ENCODE data around the gene ARHGAP26.

The ARHGAP26 gene

GRCh38 chr5:143174714-143175398 lies 404.7 kb downstream of the ARHGAP26 start:
- no peak for TF ChIP-seq CTCF (IDR thresholded peaks at IDR 0.05; ENCODE audit: low read depth, low read length, missing control alignments)
- no peak for DNase-seq (ENCODE audit: extremely low read depth, low read depth)
- no peak overlapping the region for H3K4me3 ChIP-seq (replicated peaks; ENCODE audit: low read depth, low read length)

GRCh38 chr5:143176048-143176447 lies 405.9 kb downstream of the ARHGAP26 start:
- no peak for DNase-seq (ENCODE audit: extremely low read depth, low read depth)
- H3K4me3 ChIP-seq (replicated peaks; ENCODE audit: low read depth, low read length): no peak overlapping the region
- no peak for TF ChIP-seq CTCF (IDR thresholded peaks at IDR 0.05; ENCODE audit: low read depth, low read length, missing control alignments)

- no peak for TF ChIP-seq CTCF (IDR thresholded peaks at IDR 0.05; ENCODE audit: low read depth, low read length, missing control alignments)
- DNase-seq (ENCODE audit: extremely low read depth, low read depth): no peak
These were observed 407.2 kb downstream of the ARHGAP26 start for GRCh38 chr5:143177263-143177983.

GRCh38 chr5:143179126-143179740 lies 409.1 kb downstream of the ARHGAP26 start:
- H3K4me3 ChIP-seq (replicated peaks; ENCODE audit: low read depth, low read length): no peak overlapping the region
- TF ChIP-seq CTCF (IDR thresholded peaks at IDR 0.05; ENCODE audit: low read depth, low read length, missing control alignments): no peak
- DNase-seq (ENCODE audit: extremely low read depth, low read depth): no peak

More at GRCh38 chr5:143177263-143177983, 407.2 kb downstream of the ARHGAP26 start:
- H3K4me3 ChIP-seq (replicated peaks; ENCODE audit: low read depth, low read length): no peak overlapping the region

- DNase-seq (ENCODE audit: extremely low read depth, low read depth): no peak
- H3K4me3 ChIP-seq (replicated peaks; ENCODE audit: low read depth, low read length): no peak overlapping the region
- TF ChIP-seq CTCF (IDR thresholded peaks at IDR 0.05; ENCODE audit: low read depth, low read length, missing control alignments): no peak
These were observed 410.6 kb downstream of the ARHGAP26 start for GRCh38 chr5:143180751-143181150.

- no peak for TF ChIP-seq CTCF (IDR thresholded peaks at IDR 0.05; ENCODE audit: low read depth, low read length, missing control alignments)
- DNase-seq (ENCODE audit: extremely low read depth, low read depth): no peak
- H3K4me3 ChIP-seq (replicated peaks; ENCODE audit: low read depth, low read length): no peak overlapping the region
These were observed 411.0 kb downstream of the ARHGAP26 start for GRCh38 chr5:143181173-143181572.

Data from HFF-Myc (cell line).